Posterior vena cava (tissue), 2 donors: ENCODE results near the gene MS4A3. TPM values are rescaled to one million over a fixed set of nuclear protein-coding genes. Genes with fewer than 3 reads are reported as not detected.
"Not testable (repeated sequence)": the region's sequence is repeated elsewhere in the genome, so short reads cannot be mapped to it uniquely, and the experiment has no call there.

Experiments used
- DNase-seq: peaks from one replicate; pipeline ENCODE4 v3.0.0-alpha.2; 2020; ENCODE audit warnings: low spot score
- intact Hi-C, 2 donors: fragments of 100-400 bp; cut with DNase I; formaldehyde crosslinking; loops; one replicate each; pipeline versions ENCODE4 v1.14.1 to v1.14.2; 2022 to 2023
- total RNA-seq, 2 donors: library from RNA; stranded (reverse); fragmentation: NEBNext Ultra II Directional; extraction: Animal tissue kit (Norgen Biotek cat#: 25700); gene quantifications; one replicate each; pipeline ENCODE4 v1.2.1, GENCODE V29; 2021
- donor health status: DM: yes; HTN: yes; CAD: no.
- donor health status: DM: yes; HTN: yes; CAD: no.

Gene MS4A3
- total RNA-seq, 2 donors from 2014 or later, result not detected

DNA sequence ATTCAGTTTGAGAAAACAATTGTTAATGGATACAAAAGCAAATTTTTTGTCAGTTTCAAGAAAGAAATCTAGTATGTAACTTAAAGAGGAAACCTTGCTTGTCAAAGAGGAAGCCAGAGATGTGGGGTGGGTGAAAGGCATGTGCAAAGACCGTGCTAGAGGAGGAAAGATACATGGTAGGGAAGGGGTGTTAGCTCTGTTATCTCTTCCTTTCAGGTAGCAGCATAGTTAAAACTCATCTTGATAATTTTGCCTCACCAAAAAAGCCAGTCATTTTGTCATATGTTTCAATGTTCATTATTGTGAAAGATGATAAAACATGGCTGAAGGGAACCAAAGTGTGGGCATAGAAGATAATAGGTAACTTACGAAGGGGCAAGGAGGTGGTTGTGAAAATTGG, 29.4 kb downstream of the MS4A3 start:
- DNase-seq, result no peak
- intact Hi-C loops, result no loop called here

DNA sequence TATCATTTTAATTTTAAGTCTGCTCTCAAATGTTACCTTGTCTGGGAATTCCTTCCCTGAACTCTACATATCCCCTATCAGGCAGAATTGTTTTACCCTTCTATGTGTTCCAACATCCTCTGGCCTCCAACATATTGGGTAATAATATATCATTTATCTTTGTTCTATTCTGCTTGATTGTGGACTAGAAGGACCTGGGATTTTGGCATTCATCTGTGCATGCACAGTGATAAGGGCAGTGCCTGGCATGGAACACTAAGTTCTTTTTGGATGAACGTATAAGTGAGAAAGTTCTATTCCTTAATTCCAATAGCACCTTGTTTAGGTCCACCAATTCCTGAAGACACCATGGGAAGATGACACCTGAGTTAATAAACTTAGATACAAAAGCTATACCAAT, 30.8 kb downstream of the MS4A3 start:
- no peak for DNase-seq
- intact Hi-C loops, result no loop called here

GRCh38 chr11:60088364-60088763, 31.9 kb downstream of the MS4A3 start, which contains the start of gene MS4A2:
Gene MS4A2, plus strand, starts transcription at chr11:60088664. Its CDS starts 102 bp downstream, at chr11:60088766.
- intact Hi-C loops, result no loop called here
- DNase-seq, result no peak

- no peak for DNase-seq
- intact Hi-C loops, result no loop called here
Measured at GRCh38 chr11:60095477-60096120, 39.1 kb downstream of the MS4A3 start.

DNA sequence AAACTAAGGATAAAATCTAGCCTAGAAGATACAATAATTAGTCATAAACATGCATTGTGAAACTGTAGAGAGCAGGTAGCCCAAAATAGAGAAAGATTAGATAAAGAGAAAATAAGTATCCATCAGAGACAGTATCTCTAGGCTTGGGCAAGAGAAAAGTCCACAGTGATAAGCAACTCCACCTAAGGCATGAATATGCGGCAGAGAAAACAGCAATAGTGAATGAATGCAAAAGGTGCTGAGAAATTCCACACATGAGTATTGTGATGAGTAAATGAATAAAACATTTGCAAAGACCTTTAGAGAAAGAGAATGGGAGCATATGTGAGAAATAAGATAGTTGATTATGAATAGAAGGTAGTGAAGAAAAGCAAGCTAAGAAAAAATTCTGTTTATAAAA, 40.7 kb downstream of the MS4A3 start:
- intact Hi-C loops, result no loop called here
- no peak for DNase-seq

DNA sequence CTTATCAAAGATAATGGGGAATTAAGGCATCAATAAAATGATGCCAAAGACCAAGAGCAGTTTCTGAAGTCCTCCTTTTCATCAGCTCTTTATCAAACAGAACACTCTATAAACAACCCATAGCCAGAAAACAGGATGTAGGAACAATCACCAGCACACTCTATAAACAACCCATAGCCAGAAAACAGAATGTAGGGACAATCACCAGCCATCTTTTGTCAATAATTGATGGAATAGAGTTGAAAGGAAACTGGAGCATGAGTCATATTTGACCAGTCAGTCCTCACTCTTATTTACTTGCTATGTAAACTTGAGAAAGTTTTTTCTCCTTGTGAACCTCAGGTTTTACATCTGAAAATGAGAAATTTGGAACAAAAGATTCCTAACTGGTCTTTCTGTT, 42.0 kb downstream of the MS4A3 start:
- no peak for DNase-seq
- intact Hi-C loops, result no loop called here

GRCh38 chr11:60100516-60100915, 44.1 kb downstream of the MS4A3 start:
- intact Hi-C loops, result no loop called here
- DNase-seq, result no peak

DNA sequence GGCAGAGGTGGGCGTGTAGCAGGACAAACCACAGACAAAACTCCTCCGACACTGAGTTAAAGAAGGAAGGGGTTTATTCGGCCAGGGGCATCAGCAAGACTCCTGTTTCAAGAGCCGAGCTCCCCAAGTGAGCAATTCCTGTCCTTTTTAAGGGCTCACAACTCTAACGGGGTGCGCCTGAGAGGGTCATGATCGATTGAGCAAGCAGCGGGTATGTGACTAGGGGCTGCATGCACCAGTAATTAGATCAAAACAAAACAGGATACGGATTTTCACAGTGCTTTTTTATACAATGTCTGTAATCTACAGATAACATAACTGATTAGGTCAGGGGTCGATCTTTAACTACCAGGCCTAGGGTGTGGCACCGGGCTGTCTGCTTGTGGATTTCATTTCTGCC, 44.9 kb downstream of the MS4A3 start:
- intact Hi-C loops, DNase-seq: not testable (repeated sequence)

- intact Hi-C loops, result loop anchor here in 1 of 2 donors (1.0 kb wide), 1 partner anchor 21 kb away; no protein-coding TSS in a partner anchor
- DNase-seq, result not testable (repeated sequence)
Measured at GRCh38 chr11:60104471-60105115, 48.1 kb downstream of the MS4A3 start.

- intact Hi-C loops, DNase-seq: not testable (repeated sequence)
Measured at GRCh38 chr11:60108631-60109030, 52.2 kb downstream of the MS4A3 start.

- intact Hi-C loops, result no loop called here
- DNase-seq, result no peak
Measured at GRCh38 chr11:60111793-60112192, 55.3 kb downstream of the MS4A3 start.

DNA sequence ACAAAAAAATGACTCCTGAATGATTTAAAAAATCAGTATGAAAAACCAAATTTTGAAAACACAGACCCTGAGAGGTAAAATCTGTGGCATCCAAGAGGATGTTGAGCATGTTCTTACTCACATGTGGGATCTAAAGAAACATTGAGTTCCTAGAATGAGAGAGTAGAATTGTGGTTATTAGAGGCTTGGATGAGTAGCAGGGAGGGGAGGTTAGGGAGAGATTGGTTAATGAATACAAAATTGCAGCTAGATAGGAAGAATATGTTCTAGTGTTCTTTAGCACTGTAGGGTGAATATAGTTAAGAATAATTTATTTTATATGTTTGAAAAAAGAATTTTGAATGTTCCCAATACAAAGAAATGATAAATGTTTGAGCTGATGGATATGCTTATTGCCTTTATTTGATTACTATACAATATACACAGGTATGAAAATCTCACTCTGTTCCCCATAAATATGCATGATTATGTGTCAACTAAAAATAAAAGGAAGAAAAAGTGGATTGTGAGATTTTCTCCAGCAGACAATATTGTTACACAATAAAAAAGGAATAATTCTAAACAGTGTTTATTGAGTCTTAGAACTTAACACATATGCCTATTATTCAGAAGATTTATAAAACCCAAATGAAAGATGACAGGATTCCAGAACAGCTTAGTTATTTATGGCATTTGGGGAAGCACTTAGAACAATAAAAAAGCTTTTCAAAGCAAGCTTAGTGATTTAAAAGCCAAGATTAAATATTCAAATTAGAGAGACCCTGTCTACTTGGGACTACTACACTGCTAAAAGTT, 60.7 kb downstream of the MS4A3 start:
- DNase-seq, result no peak
- intact Hi-C loops, result no loop called here

DNA sequence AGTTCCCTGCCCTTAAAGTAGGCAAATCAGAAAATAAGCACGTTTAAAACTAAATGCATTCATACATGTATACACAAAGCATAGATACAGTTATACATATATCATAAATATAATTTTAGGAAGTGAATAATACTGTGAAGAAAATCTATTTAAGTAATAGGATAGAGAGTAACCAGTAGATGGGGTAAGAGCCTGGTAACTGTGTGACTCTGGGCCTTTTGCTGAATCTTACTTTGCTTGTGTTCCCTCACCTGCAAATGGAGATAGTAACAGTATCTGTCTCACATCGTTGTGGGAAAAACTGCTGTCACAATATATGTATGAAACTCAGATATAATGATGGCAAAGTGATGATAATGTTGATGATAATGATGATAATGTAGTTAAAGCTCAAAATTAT, 61.9 kb downstream of the MS4A3 start:
- intact Hi-C loops, result no loop called here
- DNase-seq, result no peak

DNA sequence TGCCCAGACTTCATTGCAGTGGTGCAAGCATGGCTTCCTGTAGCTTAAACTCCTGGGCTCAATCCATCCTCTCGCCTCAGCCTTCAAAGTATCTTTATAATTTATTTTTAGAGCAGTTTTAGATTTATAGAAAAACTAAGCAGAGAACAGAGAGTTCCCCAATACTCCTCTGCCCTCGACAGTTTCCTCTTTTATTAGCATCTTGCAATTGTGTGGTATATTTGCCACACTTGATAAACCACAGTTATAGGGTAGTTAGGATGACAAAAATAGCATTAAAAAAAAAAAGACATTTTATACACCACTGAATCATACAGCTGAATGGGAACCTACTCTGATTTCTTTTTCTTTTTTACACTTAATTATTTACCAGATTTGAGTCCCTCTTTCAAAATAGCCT, 63.2 kb downstream of the MS4A3 start:
- intact Hi-C loops, result no loop called here
- DNase-seq, result no peak

Other genes with a start within 250 kb of the MS4A3 start
- gene MRPL16, start 245.9 kb upstream of the MS4A3 start, total RNA-seq, result 10 to 100 TPM; 25.5 to 29.8 TPM
- not detected for gene CBLIF, start 211.2 kb upstream of the MS4A3 start, total RNA-seq
- not detected for gene TCN1, start 190.2 kb upstream of the MS4A3 start, total RNA-seq
- gene OOSP3, start 177.9 kb upstream of the MS4A3 start, total RNA-seq, result not detected
- not detected for gene OOSP1, start 118.2 kb upstream of the MS4A3 start, total RNA-seq
- not detected for gene OOSP4A, start 92.6 kb upstream of the MS4A3 start, total RNA-seq
- not detected for gene OOSP4B, start 39.5 kb upstream of the MS4A3 start, total RNA-seq
- gene OOSP2, start 16.3 kb upstream of the MS4A3 start, total RNA-seq, result not detected
- 1 to 10 TPM; 1.2 to 1.4 TPM for gene MS4A2, start 32.0 kb downstream of the MS4A3 start, total RNA-seq
- 100 to 1,000 TPM in 1 of 2 donors, 10 to 100 TPM in 1; 50.3 to 190 TPM for gene MS4A6A, start 126.4 kb downstream of the MS4A3 start, total RNA-seq
- gene MS4A4E, start 186.5 kb downstream of the MS4A3 start, total RNA-seq, result 1 to 10 TPM; 1.3 to 7.6 TPM
- 10 to 100 TPM; 30.1 to 72.0 TPM for gene MS4A4A, start 224.0 kb downstream of the MS4A3 start, total RNA-seq